GM12878 (cell line): ENCODE data around the gene BCAR3. TPM values are rescaled to one million over a fixed set of nuclear protein-coding genes. Genes with fewer than 3 reads are reported as not detected.
"Not testable (repeated sequence)": the region's sequence is repeated elsewhere in the genome, so short reads cannot be mapped to it uniquely, and the experiment has no call there.

Experiments used
- ATAC-seq: fragments of 200-7000 bp; cut with Tn5 transposase; 3 replicates; pipeline ENCODE4 v1.9.1; 2020; ENCODE audit warnings: mild to moderate bottlenecking, moderate library complexity
- BruUV-seq: library from RNA; stranded (reverse); fragments of 400-500 nt; replicated peaks from 2 replicates; lab custom pipeline; 2021; lab: Mats Ljungman, UMichigan
- CTCF ChIA-PET: fragments of 300-600 bp; sonication (Branson Sonifier 250); formaldehyde crosslinking; extraction: SDS; loops from one replicate; lab custom pipeline; 2021; ENCODE audit warnings: inconsistent platforms; lab: Yijun Ruan, JAX
- POLR2A ChIA-PET: fragments of 350-600 bp; formaldehyde crosslinking; extraction: SDS; loops from one replicate; lab custom pipeline; 2021; ENCODE audit warnings: inconsistent platforms; lab: Charles Lee
- RAD21 ChIA-PET: fragments of 300-600 bp; sonication (Branson Sonifier 250); formaldehyde crosslinking; loops from one replicate; lab custom pipeline; 2023; ENCODE audit warnings: antibody characterized with exemption; ENCODE audit not compliant: unreplicated experiment; lab: Charles Lee
- SMC1A ChIA-PET: fragments of 300-600 bp; sonication (Branson Sonifier 250); formaldehyde crosslinking; loops from one replicate; lab custom pipeline; 2023; ENCODE audit not compliant: unreplicated experiment, uncharacterized antibody; lab: Charles Lee
- DNase-seq: peaks from one replicate; pipeline ENCODE4 v3.0.0-alpha.2; 2011; ENCODE audit warnings: low read depth, low spot score
- FAIRE-seq: peaks from 3 replicates; lab custom pipeline; 2011; peaks lifted over from hg19 to GRCh38; lab: Jason Lieb, UNC
- H2AFZ ChIP-seq: 2 replicates; pipeline ENCODE4 v1.6.0; 2011; ENCODE audit warnings: low read depth, low read length, control low read depth; ENCODE audit not compliant: control insufficient read depth
- H3K27ac ChIP-seq: 2 replicates; pipeline ENCODE4 v1.5.1; 2011; ENCODE audit warnings: control low read depth; ENCODE audit not compliant: control insufficient read depth, insufficient read depth
- H3K27me3 ChIP-seq, 2 experiments: replicated peaks in 1 of 2; 2 replicates each; pipeline versions ENCODE4 v1.6.0 to v1.6.1; 2011; ENCODE audit warnings: low read length in 1 of 2; ENCODE audit not compliant: control insufficient read depth in 2 of 2, insufficient read depth in 2 of 2
- H3K36me3 ChIP-seq, 2 experiments: 2 replicates each; pipeline ENCODE4 v1.5.1; 2011; ENCODE audit warnings: low read length in 1 of 2; ENCODE audit not compliant: control insufficient read depth in 2 of 2, insufficient read depth in 2 of 2
- H3K4me1 ChIP-seq: 2 replicates; pipeline ENCODE4 v1.6.1; 2011; ENCODE audit warnings: mild to moderate bottlenecking, low read length, moderate library complexity, mixed read lengths; ENCODE audit not compliant: control insufficient read depth, insufficient read depth
- H3K4me2 ChIP-seq: 2 replicates; pipeline ENCODE4 v1.6.0; 2011; ENCODE audit warnings: control low read depth; ENCODE audit not compliant: control insufficient read depth, insufficient read depth
- H3K4me3 ChIP-seq: fragments of 200-600 bp; sonication (generic); 2 replicates; pipeline ENCODE4 v1.5.1; 2016
- H3K79me2 ChIP-seq: 2 replicates; pipeline ENCODE4 v1.6.0; 2011; ENCODE audit warnings: low read length; ENCODE audit not compliant: control insufficient read depth, insufficient read depth
- H3K9ac ChIP-seq: 2 replicates; pipeline ENCODE4 v1.8.0; 2011; ENCODE audit warnings: low read length, control low read depth, mixed read lengths; ENCODE audit not compliant: control insufficient read depth, insufficient read depth
- H3K9me3 ChIP-seq: replicated peaks from 3 replicates; pipeline ENCODE4 v1.5.1; 2011; ENCODE audit warnings: mild to moderate bottlenecking, low read length; ENCODE audit not compliant: control insufficient read depth, insufficient read depth
- H4K20me1 ChIP-seq: 2 replicates; pipeline ENCODE4 v1.6.0; 2011; ENCODE audit not compliant: control insufficient read depth, insufficient read depth
- MAX ChIP-seq: IDR thresholded peaks from 2 replicates; pipeline ENCODE4 v1.6.1; 2012; ENCODE audit warnings: low read depth, low read length, improper control_type of control experiment
- SPI1 ChIP-seq: IDR thresholded peaks from 2 replicates; pipeline ENCODE4 v1.6.1; 2011; ENCODE audit warnings: low read depth, mild to moderate bottlenecking, low read length, moderate library complexity, borderline replicate concordance; ENCODE audit not compliant: insufficient read depth
- WGBS: methylation state at CpG from one replicate; pipeline ENCODE4 v1.1.6; 2016; ENCODE audit warnings: low lambda C conversion rate; ENCODE audit not compliant: insufficient replicate concordance, insufficient coverage; ENCODE audit errors: missing lambda C conversion rate; 5-methylcytosine and 5-hydroxymethylcytosine counted together
- in situ Hi-C: fragments of 300-500 bp; cut with MboI; formaldehyde crosslinking; loops from 9 replicates; pipeline ENCODE4 v1.14.3; 2018; ENCODE audit warnings: mixed read lengths
- intact Hi-C: fragments of 100-400 bp; cut with micrococcal nuclease; formaldehyde crosslinking; loops from one replicate; pipeline ENCODE4 v1.14.2; 2022; ENCODE audit not compliant: unreplicated experiment
- polyA plus RNA-seq, 11 experiments: library from polyadenylated mRNA; depleted of rRNA in 4 of 11; unstranded in 6 of 11; stranded (reverse) in 5 of 11; fragments of >200 nt; fragmentation: Nextera tagmentation in 4 of 11; fragmentation: Illumina TruSeq in 1 of 11; extraction: Ambion mirVana in 4 of 11; extraction: Trizol in 1 of 11; gene quantifications; 1 replicate in 1 of 11; 2 replicates in 10 of 11; pipeline versions ENCODE4 v1.2.1 to v1.2.3, GENCODE V29; 2011 to 2016; ENCODE audit warnings: inconsistent platforms in 2 of 11, missing spikeins in 2 of 11, low read depth in 1 of 11
- total RNA-seq, 4 experiments: library from RNA; depleted of rRNA in 3 of 4; stranded (reverse); fragments of >200 nt in 3 of 4; fragmentation: Illumina TruSeq in 1 of 4; extraction: Trizol in 1 of 4; gene quantifications; 2 replicates each; pipeline versions ENCODE4 v1.2.1 to v1.2.3, GENCODE V29; 2013 to 2021

Gene BCAR3
- total and polyA plus RNA-seq, 10 of the 15 experiments (the other 5 are each of a cell fraction or from before 2014, with no cell fraction given), result 1.3 to 6.6 (median 1.8) TPM

GRCh38 chr1:93698329-93699048 is 16.9 kb upstream of the BCAR3 start:
- in situ Hi-C loops, result no loop called here

GRCh38 chr1:93697566-93697965 is 15.9 kb upstream of the BCAR3 start:
- H3K27me3 ChIP-seq, BruUV-seq, H3K36me3 ChIP-seq, H3K79me2 ChIP-seq, H3K4me3 ChIP-seq, ATAC-seq, H3K9me3 ChIP-seq, H2AFZ ChIP-seq, DNase-seq, H4K20me1 ChIP-seq, FAIRE-seq, H3K9ac ChIP-seq, H3K4me2 ChIP-seq, intact Hi-C loops, in situ Hi-C loops, H3K27ac ChIP-seq: not testable (repeated sequence)
- peaks cover 54% of the 10 kb centered on the region for H3K4me1 ChIP-seq
- ChIA-PET SMC1A (interaction anchor here (1.0 to 11.9 kb wide), 3 partner anchors 10 to 19 kb away, joined by 3 to 137 read pairs (median 4); no protein-coding TSS in a partner anchor), CTCF (interaction anchor here (1.1 to 2.1 kb wide), 2 partner anchors 12 to 15 kb away, joined by 3 to 15 read pairs; no protein-coding TSS in a partner anchor), POLR2A (interaction anchor here (3.0 kb wide), 1 partner anchor 8 kb away, joined by 20 read pairs; no protein-coding TSS in a partner anchor), RAD21 (interaction anchor here (3.0 kb wide), 1 partner anchor 9 kb away, joined by 14 read pairs; no protein-coding TSS in a partner anchor)
- WGBS, result 79% methylated on average over 13 of the region's 13 CpGs

More at GRCh38 chr1:93698329-93699048, 16.9 kb upstream of the BCAR3 start:
- Histone ChIP-seq H3K9me3 (no peaks in the 10 kb centered on the region), H3K4me2 (no peak overlapping the region), H3K9ac (no peak overlapping the region), H3K27me3 (no peaks in the 10 kb centered on the region), H3K27ac (no peak overlapping the region), H3K4me3 (no peak overlapping the region), H3K79me2 (no peaks in the 10 kb centered on the region), H2AFZ (no peak overlapping the region), H3K4me1 (peaks cover 54% of the 10 kb centered on the region), H4K20me1 (no peaks in the 10 kb centered on the region), H3K36me3 (no peaks in the 10 kb centered on the region)
- RAD21 ChIA-PET, result interaction anchor here (0.7 to 0.8 kb wide), 2 partner anchors 12 to 15 kb away, joined by 3 read pairs; no protein-coding TSS in a partner anchor
- TF ChIP-seq SPI1 (no peak), MAX (no peak)
- SMC1A ChIA-PET, result interaction anchor here (0.6 to 11.9 kb wide), 4 partner anchors 12 to 68 kb away, joined by 4 to 137 read pairs (median 6); no protein-coding TSS in a partner anchor
- 65% methylated on average over 7 of the region's 7 CpGs for WGBS
- no peak for ATAC-seq
- no TSS peak for BruUV-seq
- POLR2A ChIA-PET, result no interaction called here
- intact Hi-C loops, result no loop called here
- no peak for DNase-seq
- no peak for FAIRE-seq
- CTCF ChIA-PET, result interaction anchor here (1.0 to 1.1 kb wide), 2 partner anchors 16 to 18 kb away, joined by 3 to 5 read pairs; no protein-coding TSS in a partner anchor
